H1 (cell line): ENCODE measurements around the gene RASD1. TPM values are rescaled to one million over a fixed set of nuclear protein-coding genes. Genes with fewer than 3 reads are reported as not detected.

Experiments
- CTCF ChIA-PET: fragments of 300-600 bp; sonication (Branson Sonifier 250); formaldehyde crosslinking; loops from one replicate; lab custom pipeline; 2021; ENCODE audit not compliant: partially characterized antibody; lab: Charles Lee
- POLR2A ChIA-PET: fragments of 300-600 bp; sonication (Branson Sonifier 250); formaldehyde crosslinking; loops from one replicate; lab custom pipeline; 2021; ENCODE audit warnings: inconsistent platforms; ENCODE audit not compliant: partially characterized antibody; lab: Charles Lee
- DNase-seq, 2 experiments: peaks; one replicate each; pipeline versions ENCODE4 v3.0.0 to v3.0.0-alpha.2; 2010 to 2022; ENCODE audit warnings: low spot score in 2 of 2, low read depth in 1 of 2, mixed read lengths in 1 of 2
- FAIRE-seq: peaks from 2 replicates; lab custom pipeline; 2011; peaks lifted over from hg19 to GRCh38; lab: Jason Lieb, UNC
- H2AFZ ChIP-seq: 2 replicates; pipeline ENCODE4 v1.8.1; 2012; ENCODE audit warnings: low read length, inconsistent platforms
- H2AK5ac ChIP-seq: 2 replicates; pipeline ENCODE4 v1.6.1; 2013; ENCODE audit warnings: low read depth, low read length
- H2BK120ac ChIP-seq: replicated peaks from 2 replicates; pipeline ENCODE3; 2013; ENCODE audit warnings: low read depth, low read length, inconsistent platforms
- H2BK12ac ChIP-seq: 2 replicates; pipeline ENCODE4 v1.6.1; 2013; ENCODE audit warnings: low read depth, low read length
- H2BK15ac ChIP-seq: 2 replicates; pipeline ENCODE4 v1.6.1; 2013; ENCODE audit warnings: low read length
- H2BK20ac ChIP-seq: 2 replicates; pipeline ENCODE4 v1.6.1; 2013; ENCODE audit warnings: low read length
- H2BK5ac ChIP-seq: 2 replicates; pipeline ENCODE4 v1.6.1; 2013; ENCODE audit warnings: low read depth, low read length
- H3K14ac ChIP-seq: 2 replicates; pipeline ENCODE4 v1.6.1; 2013; ENCODE audit warnings: inconsistent platforms; ENCODE audit not compliant: insufficient read length
- H3K18ac ChIP-seq: 2 replicates; pipeline ENCODE4 v1.6.1; 2013; ENCODE audit warnings: low read length; ENCODE audit errors: extremely low read depth
- H3K23ac ChIP-seq: 2 replicates; pipeline ENCODE4 v1.6.1; 2013; ENCODE audit warnings: inconsistent platforms; ENCODE audit not compliant: insufficient read length
- H3K23me2 ChIP-seq: 2 replicates; pipeline ENCODE4 v1.6.1; 2013; ENCODE audit warnings: low read depth, low read length
- H3K27ac ChIP-seq: 2 replicates; pipeline ENCODE4 v1.6.1; 2011; ENCODE audit warnings: low read depth, low read length, inconsistent platforms
- H3K27me3 ChIP-seq, 4 experiments: replicated peaks in 1 of 4; 1 replicate in 1 of 4; 2 replicates in 3 of 4; pipeline versions ENCODE4 v1.6.1 to v1.8.1; 2011 to 2013; ENCODE audit warnings: low read length in 3 of 4, mild to moderate bottlenecking in 3 of 4, inconsistent platforms in 2 of 4, mixed read lengths in 2 of 4, moderate library complexity in 1 of 4; ENCODE audit not compliant: control insufficient read depth in 3 of 4, insufficient read depth in 3 of 4; ENCODE audit errors: extremely low read depth in 1 of 4
- H3K36me3 ChIP-seq, 4 experiments: 2 replicates each; pipeline versions ENCODE4 v1.6.1 to v1.8.1; 2011 to 2013; ENCODE audit warnings: mild to moderate bottlenecking in 4 of 4, low read length in 3 of 4, moderate library complexity in 2 of 4, control low read depth in 1 of 4, inconsistent platforms in 1 of 4; ENCODE audit not compliant: insufficient read depth in 4 of 4, control insufficient read depth in 2 of 4
- H3K4ac ChIP-seq: replicated peaks from 2 replicates; pipeline ENCODE3; 2013; ENCODE audit warnings: low read length, low read depth, mixed read lengths, inconsistent platforms; ENCODE audit not compliant: insufficient read length
- H3K4me1 ChIP-seq, 4 experiments: replicated peaks in 1 of 4; 1 replicate in 1 of 4; 2 replicates in 3 of 4; pipeline versions ENCODE4 v1.6.1 to v1.8.1; 2011 to 2013; ENCODE audit warnings: low read length in 3 of 4, inconsistent platforms in 2 of 4, mixed read lengths in 1 of 4; ENCODE audit not compliant: insufficient read depth in 4 of 4, control insufficient read depth in 3 of 4
- H3K4me2 ChIP-seq, 2 experiments: 2 replicates each; pipeline versions ENCODE4 v1.6.1 to v1.8.1; 2011 to 2013; ENCODE audit warnings: low read depth in 2 of 2, low read length in 2 of 2, control low read depth in 1 of 2, inconsistent platforms in 1 of 2, mild to moderate bottlenecking in 1 of 2; ENCODE audit not compliant: insufficient read depth in 1 of 2
- H3K4me3 ChIP-seq, 4 experiments: fragments of 200-600, 300-600 bp in 1 of 4; sonication (generic), shearing (Covaris generic), sonication (Bioruptor Twin) in 1 of 4; 2 replicates each; pipeline versions ENCODE4 v1.5.1 to v1.8.1; 2011 to 2016; ENCODE audit warnings: low read length in 4 of 4, low read depth in 3 of 4, control low read depth in 2 of 4, inconsistent platforms in 2 of 4, mild to moderate bottlenecking in 2 of 4, mixed read lengths in 1 of 4, moderate library complexity in 1 of 4; ENCODE audit not compliant: insufficient read depth in 2 of 4; ENCODE audit errors: extremely low read depth in 1 of 4
- H3K56ac ChIP-seq: replicated peaks from 2 replicates; pipeline ENCODE3; 2013; ENCODE audit warnings: low read depth, mild to moderate bottlenecking, mixed read lengths, low read length, inconsistent platforms; ENCODE audit not compliant: insufficient read length
- H3K79me1 ChIP-seq: 2 replicates; pipeline ENCODE4 v1.6.1; 2013; ENCODE audit warnings: low read depth, low read length, control low read depth
- H3K79me2 ChIP-seq, 2 experiments: 2 replicates each; pipeline versions ENCODE4 v1.6.1 to v1.8.1; 2012 to 2013; ENCODE audit warnings: low read length in 2 of 2, mild to moderate bottlenecking in 2 of 2, inconsistent platforms in 1 of 2; ENCODE audit not compliant: insufficient read depth in 2 of 2, control insufficient read depth in 1 of 2
- H3K9ac ChIP-seq, 4 experiments: replicated peaks in 1 of 4; 1 replicate in 1 of 4; 2 replicates in 3 of 4; pipeline versions ENCODE4 v1.6.1 to v1.8.1; 2011 to 2013; ENCODE audit warnings: low read depth in 3 of 4, low read length in 3 of 4, control low read depth in 2 of 4, mild to moderate bottlenecking in 2 of 4, moderate library complexity in 2 of 4, inconsistent platforms in 1 of 4; ENCODE audit errors: extremely low read depth in 1 of 4
- H3K9me3 ChIP-seq, 2 experiments: 2 replicates each; pipeline versions ENCODE4 v1.6.1 to v1.8.1; 2012 to 2013; ENCODE audit warnings: mild to moderate bottlenecking in 2 of 2, moderate library complexity in 2 of 2, control low read depth in 1 of 2, inconsistent platforms in 1 of 2, low read depth in 1 of 2, low read length in 1 of 2, mixed read lengths in 1 of 2; ENCODE audit not compliant: insufficient read depth in 2 of 2
- H4K20me1 ChIP-seq, 2 experiments: replicated peaks in 1 of 2; 2 replicates each; pipeline versions ENCODE3 to v1.8.1; 2011 to 2013; ENCODE audit warnings: inconsistent platforms in 2 of 2, low read length in 2 of 2, mild to moderate bottlenecking in 1 of 2; ENCODE audit not compliant: insufficient read depth in 2 of 2, control insufficient read depth in 1 of 2
- H4K5ac ChIP-seq: 2 replicates; pipeline ENCODE4 v1.6.1; 2013; ENCODE audit warnings: low read length, low read depth, mixed read lengths, inconsistent platforms; ENCODE audit not compliant: insufficient read length
- H4K8ac ChIP-seq: 2 replicates; pipeline ENCODE4 v1.8.0; 2013; ENCODE audit warnings: mild to moderate bottlenecking, moderate library complexity, low read length, inconsistent platforms; ENCODE audit not compliant: insufficient read depth; ENCODE audit errors: extremely low read depth
- H4K91ac ChIP-seq: replicated peaks from 2 replicates; pipeline ENCODE3; 2013; ENCODE audit warnings: low read length, mixed read lengths, inconsistent platforms; ENCODE audit not compliant: insufficient read length
- ATF2 ChIP-seq: IDR thresholded peaks from 2 replicates; pipeline ENCODE4 v1.6.1; 2012; ENCODE audit warnings: low read length, inconsistent platforms
- CHD1 ChIP-seq: IDR thresholded peaks from 2 replicates; pipeline ENCODE4 v1.6.1; 2012; ENCODE audit warnings: low read depth, low read length, improper control_type of control experiment
- EP300 ChIP-seq, 2 experiments: IDR thresholded peaks; 1 replicate in 1 of 2; 2 replicates in 1 of 2; pipeline ENCODE4 v1.6.1; 2011 to 2012; ENCODE audit warnings: low read depth in 2 of 2, low read length in 2 of 2, mild to moderate bottlenecking in 2 of 2, borderline replicate concordance in 1 of 2, inconsistent platforms in 1 of 2, moderate library complexity in 1 of 2
- KDM1A ChIP-seq: fragments of 200-600, 300-600 bp; sonication (generic); IDR thresholded peaks from 2 replicates; pipeline ENCODE4 v1.7.1; 2016; ENCODE audit warnings: mild to moderate bottlenecking, low read length, borderline replicate concordance
- MAFK ChIP-seq: IDR thresholded peaks from 2 replicates; pipeline ENCODE4 v1.6.1; 2012; ENCODE audit warnings: low read depth, mild to moderate bottlenecking, improper control_type of control experiment, low read length
- PHF8 ChIP-seq: fragments of 200-600 bp; sonication (generic); conservative IDR thresholded peaks from 2 replicates; pipeline ENCODE4 v1.7.1; 2012; ENCODE audit warnings: low read depth, mild to moderate bottlenecking, inconsistent platforms, low read length, moderate library complexity
- SAP30 ChIP-seq: fragments of 300-600 bp; sonication (generic); IDR thresholded peaks from 2 replicates; pipeline ENCODE4 v1.7.1; 2012; ENCODE audit warnings: low read length, moderate library complexity, mild to moderate bottlenecking, inconsistent platforms; ENCODE audit not compliant: insufficient read depth, insufficient replicate concordance
- SIRT6 ChIP-seq: IDR thresholded peaks from one replicate; pipeline ENCODE4 v1.7.1; 2012; ENCODE audit warnings: low read length, inconsistent platforms
- SRF ChIP-seq: IDR thresholded peaks from 2 replicates; pipeline ENCODE4 v1.6.1; 2011; ENCODE audit warnings: mild to moderate bottlenecking, low read depth, low read length, moderate library complexity
- USF2 ChIP-seq: IDR thresholded peaks from 2 replicates; pipeline ENCODE4 v1.6.1; 2011; ENCODE audit warnings: low read length, improper control_type of control experiment
- WGBS, 2 experiments: shearing (Covaris generic) in 1 of 2; methylation state at CpG; one replicate each; pipeline versions ENCODE4 v1.1.6 to v1.1.7; 2013 to 2015; ENCODE audit warnings: low lambda C conversion rate in 2 of 2, mixed read lengths in 2 of 2, inconsistent platforms in 1 of 2, low coverage in 1 of 2, missing lambda C conversion rate in 1 of 2; ENCODE audit not compliant: insufficient replicate concordance in 2 of 2, insufficient coverage in 1 of 2, insufficient read length in 1 of 2; ENCODE audit errors: extremely low coverage in 1 of 2, missing lambda C conversion rate in 1 of 2; 5-methylcytosine and 5-hydroxymethylcytosine counted together
- polyA plus RNA-seq, 7 experiments: library from polyadenylated mRNA; depleted of rRNA in 3 of 7; stranded (reverse) in 5 of 7; unstranded in 2 of 7; fragments of >200 nt in 5 of 7; fragments of 200-250 nt in 2 of 7; gene quantifications; 1 replicate in 5 of 7; 2 replicates in 1 of 7; 4 replicates in 1 of 7; pipeline versions ENCODE4 v1.2.1 to v1.2.3, GENCODE V29; 2011 to 2013; ENCODE audit warnings: missing spikeins in 2 of 7, mixed read lengths in 2 of 7
- total RNA-seq: library from RNA; stranded (reverse); fragmentation: NEBNext Ultra II Directional; extraction: Animal tissue kit (Norgen Biotek cat#: 25700); gene quantifications from 2 replicates; pipeline ENCODE4 v1.2.1, GENCODE V29; 2021

Gene RASD1
- total and polyA plus RNA-seq, 2 of the 8 experiments (the other 6 are each of a cell fraction or from before 2014, with no cell fraction given), result 2.3 to 2.6 TPM

GRCh38 chr17:17492085-17492484 is 4.1 kb downstream of the RASD1 start:
- Histone ChIP-seq H3K4me1 (peaks cover 5 to 24% (median 18%) of the 10 kb centered on the region in 4 experiments), H3K4me3 (no peak overlapping the region), H2BK5ac (no peak overlapping the region), H3K79me1 (peaks cover 2% of the 10 kb centered on the region), H3K23ac (no peak overlapping the region), H2AK5ac (no peak overlapping the region), H4K20me1 (peaks cover 21 to 22% of the 10 kb centered on the region in 2 experiments), H3K4me2 (no peak overlapping the region), H4K8ac (no peak overlapping the region), H3K14ac (no peak overlapping the region), H2AFZ (no peak overlapping the region), H3K36me3 (peaks cover 3 to 19% (median 17%) of the 10 kb centered on the region in 4 experiments; a peak in 7 of 8 replicates), H3K9ac (no peak overlapping the region), H3K79me2 (peaks cover 0 to 2% of the 10 kb centered on the region in 2 experiments; a peak in 1 of 4 replicates), H3K27ac (no peak overlapping the region), H3K56ac (no peak overlapping the region), H2BK120ac (no peak overlapping the region), H3K9me3 (no peaks in the 10 kb centered on the region), H2BK12ac (no peak overlapping the region), H3K23me2 (peaks cover 23% of the 10 kb centered on the region; the same call in 1 of the 2 replicates), H2BK15ac (no peak overlapping the region), H4K91ac (no peak overlapping the region), H3K27me3 (peaks cover 14 to 26% (median 22%) of the 10 kb centered on the region in 4 experiments; a peak in 6 of 7 replicates), H2BK20ac (no peak overlapping the region), H3K18ac (no peak overlapping the region), H3K4ac (no peak overlapping the region), H4K5ac (no peak overlapping the region)
- FAIRE-seq, result no peak
- ChIA-PET POLR2A (interaction anchor here (1.1 kb wide), 1 partner anchor 29 kb away, joined by 3 read pairs; no protein-coding TSS in a partner anchor), CTCF (interaction anchor here (1.0 to 4.4 kb wide), 8 partner anchors 9 to 150 kb away, joined by 3 to 38 read pairs (median 6); no protein-coding TSS in a partner anchor)
- WGBS, 2 experiments, result 79% methylated on average over 8 of the region's 11 CpGs; no CpG with 5 or more reads in 1 of the 2 experiments
- DNase-seq, result no peak
- no peak for TF ChIP-seq USF2
- TF ChIP-seq ATF2, result no peak
- TF ChIP-seq CHD1, result no peak
- TF ChIP-seq SRF, result no peak
- no peak for TF ChIP-seq MAFK
- TF ChIP-seq KDM1A, result no peak
- no peak for TF ChIP-seq SIRT6
- TF ChIP-seq SAP30, result no peak
- TF ChIP-seq PHF8, result no peak
- TF ChIP-seq EP300 (IDR thresholded peaks at IDR 0.05; ENCODE audit: borderline replicate concordance in 1 of 2, low read depth in 2 of 2, low read length in 2 of 2), result no peak
